SK-N-DZ (cell line): ENCODE data around the gene PLAGL1.
"Not testable (repeated sequence)": the region's sequence is repeated elsewhere in the genome, so short reads cannot be mapped to it uniquely, and the experiment has no call there.

Experiments
- DNase-seq: peaks from one replicate; pipeline ENCODE4 v3.0.0-alpha.2; 2015; ENCODE audit warnings: low spot score

PLAGL1 gene

DNA sequence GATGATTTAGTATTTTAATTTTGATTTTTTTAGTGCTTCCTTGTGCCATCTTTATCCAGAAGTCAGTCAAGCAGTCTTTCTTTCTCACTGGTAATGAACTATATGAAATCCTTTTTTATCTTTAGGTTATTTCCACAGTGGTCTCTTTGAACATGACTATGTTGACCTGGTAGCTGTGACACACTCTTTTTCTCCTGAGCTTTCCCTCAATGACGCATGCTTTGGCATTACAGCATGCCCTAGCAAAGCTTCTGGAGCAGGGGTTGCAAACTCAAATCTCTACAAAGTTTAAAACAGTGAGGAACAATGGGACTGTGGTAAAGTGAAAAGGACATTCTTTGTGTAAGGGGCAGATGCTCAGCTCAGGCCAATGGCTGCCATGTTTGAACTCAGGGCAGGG, 4.5 kb upstream of the PLAGL1 start:
- no peak for DNase-seq

GRCh38 chr6:144009628-144010027, 1.6 kb upstream of the PLAGL1 start:
- not testable (repeated sequence) for DNase-seq

DNA sequence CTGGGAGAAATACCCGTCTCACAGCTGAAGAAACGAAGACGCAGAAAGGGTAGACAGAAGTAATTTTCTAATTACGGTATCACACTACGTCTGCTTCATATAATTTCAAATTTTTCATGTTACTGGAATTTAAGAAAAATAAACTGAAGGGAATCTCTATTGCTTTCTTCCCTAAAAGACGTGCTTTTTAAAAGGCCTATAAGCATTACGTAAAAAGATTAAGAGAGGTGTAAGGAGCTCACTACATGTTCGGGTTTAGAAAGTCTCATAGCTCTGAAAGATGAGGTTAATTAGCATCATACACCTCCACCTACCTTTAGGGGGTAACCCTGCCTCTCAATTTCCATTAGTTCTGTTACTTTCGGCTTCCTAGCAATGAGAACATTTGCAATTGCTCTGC, 787 bp upstream of the PLAGL1 start:
- DNase-seq, result no peak

DNA sequence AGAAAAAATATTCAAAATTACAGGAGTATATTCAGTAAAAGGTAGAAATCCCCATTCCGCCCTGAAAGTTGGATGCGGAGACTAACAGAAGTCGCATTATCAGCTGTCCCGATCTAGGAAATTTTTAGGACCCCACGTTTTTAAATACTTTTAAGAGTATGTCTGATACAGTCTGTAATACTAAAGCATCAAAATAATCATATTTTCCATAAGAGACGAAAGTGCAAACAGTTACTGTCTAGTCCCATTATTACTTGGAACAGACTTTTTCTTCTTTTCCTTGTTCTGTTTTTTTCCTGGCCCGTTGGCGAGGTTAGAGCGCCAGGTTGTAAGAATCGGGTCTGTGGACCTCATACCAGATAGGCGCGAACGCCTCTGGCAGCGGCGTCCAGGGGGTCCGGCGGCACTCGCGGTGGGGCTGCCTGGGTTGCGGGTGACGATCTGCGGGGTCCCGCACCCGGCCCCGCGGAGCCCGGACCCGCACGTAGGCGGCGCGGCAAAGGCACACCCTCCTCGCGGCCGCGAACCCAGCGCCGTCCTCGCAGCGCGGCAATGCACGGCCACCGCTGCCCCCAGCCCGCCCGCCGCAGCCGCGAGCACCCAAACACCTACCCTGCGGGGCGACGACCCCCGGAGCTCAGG, 460 bp downstream of the PLAGL1 start:
- DNase-seq, result no peak

DNA sequence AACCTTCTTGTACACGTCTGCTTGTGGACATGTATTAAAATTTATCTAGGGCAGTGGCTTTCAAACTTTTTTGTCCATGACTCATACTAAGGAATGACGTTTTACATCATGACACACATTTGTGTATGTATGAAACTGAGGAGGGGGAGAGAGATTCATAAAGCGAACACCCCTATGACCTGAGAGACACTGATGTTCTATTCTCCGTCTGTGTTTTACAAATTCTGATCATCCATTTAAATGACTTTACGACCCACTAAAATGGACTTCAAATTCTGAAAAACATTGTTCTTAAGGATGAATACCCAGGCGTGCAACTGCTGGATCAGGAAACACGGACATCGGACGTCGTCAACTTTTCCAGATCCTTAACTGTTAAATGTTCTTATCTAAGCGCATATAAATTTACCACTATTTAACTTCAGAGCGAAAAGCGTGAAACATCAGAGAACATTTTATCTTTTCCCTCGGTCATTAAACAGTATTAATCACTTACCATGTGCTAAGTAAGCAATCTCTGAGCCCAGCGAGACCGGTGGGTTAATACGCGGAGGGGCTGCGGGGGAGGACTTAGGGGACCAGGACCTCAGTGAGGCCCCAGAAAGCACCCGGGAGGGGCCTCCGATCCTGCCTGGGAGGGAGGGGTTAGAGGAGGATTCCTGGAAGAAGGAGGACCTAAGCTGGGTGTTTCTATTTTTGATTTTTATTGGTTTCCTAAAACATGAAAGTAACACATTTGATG, 1.2 kb downstream of the PLAGL1 start:
- DNase-seq, result no peak

GRCh38 chr6:143999406-143999805, 8.7 kb downstream of the PLAGL1 start:
- DNase-seq, result no peak

DNA sequence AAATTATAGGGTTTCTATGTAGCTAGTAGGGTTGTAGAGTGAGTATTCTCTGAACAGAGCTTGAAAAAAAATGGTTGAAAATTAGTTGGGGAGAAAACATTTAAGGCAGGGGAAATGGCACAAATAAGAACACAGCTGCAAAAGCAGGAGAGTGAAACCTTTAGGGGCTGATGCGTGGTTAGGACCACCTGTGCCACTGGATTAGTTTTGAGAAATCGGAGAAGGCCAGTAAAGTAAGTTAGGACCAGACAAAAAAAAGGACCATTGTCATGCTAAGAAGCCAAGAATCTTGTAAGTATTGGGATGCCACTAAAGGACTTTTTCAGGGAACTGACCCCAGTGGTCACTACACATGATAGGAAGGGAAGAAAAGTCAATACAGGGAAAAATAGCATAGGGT, 9.4 kb downstream of the PLAGL1 start:
- DNase-seq, result no peak

DNA sequence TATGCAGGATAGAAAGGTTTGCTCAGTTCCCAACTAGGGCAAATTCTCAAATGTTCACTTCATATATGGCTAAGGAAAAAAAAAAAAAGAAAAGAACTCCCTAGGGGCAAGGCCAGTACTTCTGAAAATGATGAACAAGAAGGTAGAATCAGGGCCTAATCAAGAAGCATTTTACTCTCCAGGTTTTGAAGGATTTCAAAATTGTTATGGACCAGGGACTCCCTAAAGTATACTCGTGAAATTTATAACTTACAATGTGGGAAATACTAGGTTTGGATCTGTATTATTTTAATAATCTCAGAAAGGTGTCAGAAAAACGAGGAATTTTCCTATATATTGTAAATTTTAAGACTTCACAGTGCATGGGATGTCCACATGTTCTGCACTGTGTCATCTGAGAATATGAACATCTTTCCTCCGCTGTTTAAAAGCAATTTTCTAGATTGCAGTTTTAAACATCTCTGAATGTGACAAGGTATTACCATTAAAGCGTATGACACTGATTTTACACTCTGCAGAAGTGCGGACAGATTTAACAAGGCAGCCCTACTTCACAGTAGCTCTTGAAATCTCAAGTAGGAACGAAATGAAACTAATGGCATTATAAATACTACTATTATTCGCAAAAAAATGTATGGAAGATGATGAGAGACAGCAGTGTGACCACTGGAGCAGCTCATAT, 14.0 kb downstream of the PLAGL1 start:
- DNase-seq, result no peak

DNA sequence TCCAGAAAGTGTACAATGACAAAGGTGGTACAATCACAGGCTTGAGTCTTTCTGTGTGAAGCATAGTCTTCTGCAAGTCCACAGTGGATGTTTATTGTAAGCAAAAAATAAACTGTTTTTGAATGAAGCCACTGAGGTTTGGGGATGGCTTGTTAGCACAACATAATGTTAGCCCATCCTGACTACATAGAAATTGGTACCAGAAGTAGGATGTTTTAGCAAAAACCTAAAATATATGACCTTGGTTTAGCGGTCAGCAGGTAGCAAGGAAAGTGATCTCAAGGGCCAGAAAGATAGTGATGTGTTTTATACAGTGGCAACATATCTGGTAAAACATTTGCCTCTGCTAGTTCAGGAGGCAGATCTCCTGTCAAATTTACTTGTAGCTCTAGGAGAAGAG, 15.8 kb downstream of the PLAGL1 start:
- no peak for DNase-seq

DNA sequence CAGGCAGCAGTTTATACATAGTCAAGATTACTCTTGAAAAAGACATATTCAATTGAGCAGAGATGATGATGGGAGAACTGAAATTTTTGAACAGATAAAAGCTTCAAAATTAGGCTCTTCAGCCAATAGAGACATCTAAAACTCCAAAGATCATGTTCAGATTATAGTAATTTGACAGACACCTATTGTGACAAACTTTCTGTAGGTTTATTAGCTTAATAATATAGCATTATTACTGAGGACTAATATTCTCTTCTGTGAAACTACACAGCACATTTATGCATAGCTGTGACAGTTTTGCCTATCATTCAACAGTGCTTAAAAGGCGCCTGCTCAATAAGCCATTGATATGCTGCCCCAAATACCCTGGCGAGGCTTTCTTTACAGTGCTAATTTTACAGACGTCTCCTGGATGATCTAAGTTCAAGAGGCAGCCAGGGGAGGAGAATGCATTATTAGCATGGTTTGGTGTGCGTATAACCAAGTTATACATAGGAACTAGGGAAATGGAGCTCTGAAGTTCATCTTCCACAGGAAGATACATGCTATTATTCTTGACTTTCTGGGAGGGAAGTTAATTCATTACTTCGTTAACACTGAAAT, 21.5 kb downstream of the PLAGL1 start:
- no peak for DNase-seq

DNA sequence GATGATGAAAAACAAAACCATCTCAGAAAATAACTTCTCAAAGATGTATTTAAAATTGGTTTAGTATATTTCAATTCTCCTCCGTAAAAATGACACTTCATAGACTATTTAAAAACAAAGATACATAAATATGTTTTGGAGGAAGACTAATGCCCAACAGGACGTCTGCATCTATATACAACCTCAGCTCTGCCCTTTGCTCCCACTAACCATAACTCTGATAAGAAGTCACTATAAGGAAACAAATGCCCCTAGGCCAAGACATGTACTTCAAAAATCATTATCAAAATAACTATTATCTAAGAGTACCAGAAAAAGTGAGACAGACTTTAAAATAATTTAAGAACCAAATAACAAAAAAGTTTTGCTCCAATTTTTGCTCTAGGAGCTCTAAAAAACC, 23.4 kb downstream of the PLAGL1 start:
- DNase-seq, result no peak

- DNase-seq, result no peak
Measured at GRCh38 chr6:143982968-143983367, 25.1 kb downstream of the PLAGL1 start.

DNA sequence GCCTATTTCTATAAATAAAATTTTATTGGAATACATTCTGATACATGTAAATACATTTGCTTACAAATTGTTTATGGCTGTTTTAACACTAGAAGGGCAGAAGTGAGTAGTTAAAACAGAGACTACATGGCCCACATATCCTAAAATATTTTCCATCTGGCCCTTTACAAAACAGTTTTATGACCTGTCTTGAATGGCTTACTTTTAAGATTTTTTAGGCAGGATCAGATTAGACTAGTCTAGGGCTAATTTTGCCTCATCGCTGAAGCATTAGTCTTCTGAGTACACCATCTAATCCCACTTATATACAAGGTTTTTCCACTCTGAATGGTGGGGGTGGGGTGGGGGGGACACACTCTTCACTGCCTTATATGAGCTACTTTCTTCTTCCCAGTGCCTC, 27.1 kb downstream of the PLAGL1 start:
- no peak for DNase-seq

GRCh38 chr6:143976806-143977349, 31.2 kb downstream of the PLAGL1 start:
- no peak for DNase-seq

DNA sequence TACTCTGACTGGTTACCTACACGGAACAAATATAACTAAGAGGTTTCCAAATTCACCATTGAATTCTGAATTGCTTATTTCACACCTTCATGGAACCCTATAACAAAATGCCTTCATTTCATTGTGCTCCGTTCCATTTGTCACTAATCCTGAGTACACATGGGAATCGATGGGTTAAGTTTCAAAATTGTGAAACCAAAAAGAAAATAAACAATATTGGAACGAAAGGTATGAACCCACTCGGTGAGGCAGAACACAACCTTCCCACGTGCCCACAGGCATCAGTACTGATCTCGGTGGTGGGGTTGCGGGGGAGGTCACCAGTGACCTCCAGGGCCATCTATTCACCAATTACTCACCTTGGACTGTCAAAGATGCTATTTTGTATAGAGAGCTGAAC, 34.0 kb downstream of the PLAGL1 start:
- DNase-seq, result no peak

DNA sequence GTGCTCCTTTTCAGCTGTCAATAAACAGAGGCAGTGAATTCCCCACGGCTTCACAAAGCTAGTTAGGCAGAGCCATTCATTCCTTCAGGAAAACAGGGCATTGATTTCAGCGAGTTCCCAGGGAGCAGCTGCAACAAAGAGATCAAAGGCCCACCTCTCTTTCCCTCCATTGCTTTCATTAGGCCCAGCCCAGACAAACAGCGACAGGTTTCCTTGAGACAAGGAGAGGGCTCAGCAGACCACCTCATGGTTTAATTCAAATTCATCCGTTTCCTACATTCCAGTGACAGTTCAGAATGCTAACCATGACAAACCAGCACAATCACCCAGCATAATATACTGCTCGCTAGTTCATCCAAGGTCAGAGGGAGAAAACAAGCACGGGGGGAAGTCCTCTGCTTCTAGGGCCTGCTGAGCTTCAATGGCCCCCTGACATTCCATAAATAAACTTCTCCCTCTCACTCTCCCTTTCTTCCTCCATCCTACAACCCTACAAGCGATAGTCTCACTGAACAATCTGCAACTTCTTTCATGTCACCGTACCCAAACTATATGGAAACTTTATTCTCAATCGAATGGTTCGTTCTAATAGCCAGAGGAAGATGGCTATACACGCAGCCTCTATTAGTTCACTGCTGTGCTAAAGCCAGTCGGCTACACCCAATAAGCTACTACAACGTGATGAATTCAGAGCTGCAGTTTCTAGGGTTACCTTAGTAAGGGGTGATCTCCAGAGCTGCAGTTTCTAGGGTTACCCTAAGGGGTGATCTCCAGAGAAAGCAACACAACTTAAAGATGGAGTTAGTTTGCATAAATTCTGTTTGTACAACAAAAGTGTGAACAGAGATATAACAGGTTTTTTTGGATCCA, 34.7 kb downstream of the PLAGL1 start:
- DNase-seq, result no peak

DNA sequence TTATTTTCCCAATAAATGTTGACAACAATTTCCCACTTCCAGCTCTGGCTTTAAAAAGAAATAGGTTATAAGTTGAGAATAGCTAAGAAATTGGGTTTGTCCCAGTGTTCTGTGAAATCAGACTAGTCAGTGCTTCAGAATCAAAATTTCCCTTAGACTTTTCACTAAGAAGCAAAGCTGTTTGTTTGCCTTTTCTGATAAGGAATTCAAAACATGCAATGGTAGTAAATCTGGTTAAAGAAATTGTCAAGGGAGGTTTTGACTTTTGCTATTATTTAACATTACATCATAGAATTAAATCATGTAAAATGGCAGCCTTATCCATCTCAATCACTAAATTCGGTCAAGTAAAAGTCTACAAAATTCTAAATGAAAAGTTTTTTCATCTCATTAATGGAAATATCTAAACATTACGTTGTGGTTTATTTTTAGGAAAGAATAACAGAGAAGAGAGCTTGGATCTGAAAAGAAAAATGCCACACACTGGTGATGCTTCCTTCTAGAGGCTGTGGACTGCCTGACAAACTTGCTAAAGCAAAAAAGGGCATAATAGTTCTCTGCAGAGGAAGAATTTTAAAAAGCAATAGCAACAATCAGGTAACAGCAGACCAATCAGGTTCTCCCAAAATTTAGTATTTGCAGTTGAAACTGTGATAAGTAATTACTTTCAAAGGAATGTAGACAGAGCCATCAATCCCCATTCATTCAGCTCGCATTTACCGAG, 36.4 kb downstream of the PLAGL1 start:
- no peak for DNase-seq

GRCh38 chr6:143970456-143971218, 37.4 kb downstream of the PLAGL1 start:
- no peak for DNase-seq

DNA sequence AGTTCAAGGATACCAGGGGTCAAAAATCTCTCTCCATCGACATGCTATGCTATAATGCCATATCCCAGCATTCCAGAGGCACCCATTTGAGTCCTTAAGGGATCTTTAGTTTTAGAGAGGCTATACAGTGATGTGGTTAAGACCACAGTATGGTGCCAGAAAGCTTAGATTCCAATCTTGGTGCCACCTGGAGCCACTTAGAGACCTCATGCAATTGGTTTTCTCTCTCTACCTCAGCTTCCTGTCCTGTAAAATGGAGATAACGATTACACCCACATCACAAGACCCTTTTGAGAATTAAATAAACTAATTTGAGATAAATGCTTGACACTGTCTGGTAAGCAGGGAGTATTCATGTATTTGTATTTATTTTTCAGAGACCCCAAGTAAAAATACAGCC, 39.0 kb downstream of the PLAGL1 start:
- no peak for DNase-seq
